Vagina (tissue), 2 donors: Measurements from ENCODE around the gene CGNL1. TPM values are rescaled to one million over a fixed set of nuclear protein-coding genes. Genes with fewer than 3 reads are reported as not detected.
A peak's percentile ranks its signal among the peaks of the same experiment; 100 is the strongest.

ENCODE experiments used
- DNase-seq, 2 donors: peaks; one replicate each; pipeline ENCODE4 v3.0.0-alpha.2; 2017; ENCODE audit errors: extremely low spot score in 2 of 2
- H3K27ac ChIP-seq: fragments of 200-600 bp; sonication (generic); one replicate; pipeline ENCODE4 v1.5.1; 2019
- H3K27me3 ChIP-seq: fragments of 200-600 bp; sonication (generic); one replicate; pipeline ENCODE4 v1.5.1; 2019
- H3K36me3 ChIP-seq, 2 donors: fragments of 200-600 bp; sonication (generic); one replicate each; pipeline ENCODE4 v1.5.1; 2017 to 2019
- H3K4me1 ChIP-seq: fragments of 200-600 bp; sonication (generic); one replicate; pipeline ENCODE4 v1.5.1; 2019
- H3K4me3 ChIP-seq, 2 donors: fragments of 200-600 bp; sonication (generic); 1 replicate in 1 of 2; 2 replicates in 1 of 2; pipeline ENCODE4 v1.5.1; 2016 to 2019
- H3K9me3 ChIP-seq: fragments of 200-600 bp; sonication (generic); one replicate; pipeline ENCODE4 v1.5.1; 2019
- CTCF ChIP-seq, 3 experiments: fragments of 450-650 bp in 2 of 3; fragments of 200-600 bp in 1 of 3; sonication (generic) in 1 of 3; IDR thresholded peaks; one replicate each; pipeline ENCODE4 v1.5.1; 2017 to 2019; ENCODE audit warnings: antibody characterized with exemption in 3 of 3, mild to moderate bottlenecking in 2 of 3, moderate library complexity in 2 of 3
- POLR2A ChIP-seq, 2 donors: fragments of 450-650 bp; IDR thresholded peaks; one replicate each; pipeline ENCODE4 v1.6.1; 2017; ENCODE audit warnings: antibody characterized with exemption in 2 of 2, mild to moderate bottlenecking in 2 of 2, moderate library complexity in 2 of 2
- POLR2AphosphoS5 ChIP-seq, 2 donors: sonication (generic); formaldehyde crosslinking; IDR thresholded peaks; one replicate each; pipeline ENCODE4 v1.9.0; 2017; ENCODE audit warnings: antibody characterized with exemption in 2 of 2, mild to moderate bottlenecking in 2 of 2, low read depth in 1 of 2; ENCODE audit not compliant: insufficient read depth in 1 of 2
- intact Hi-C: fragments of 100-400 bp; cut with DNase I; formaldehyde crosslinking; loops from one replicate; pipeline ENCODE4 v1.15.1; 2023
- total RNA-seq: library from RNA; depleted of rRNA; stranded (reverse); fragments of >200 nt; gene quantifications from one replicate; pipeline ENCODE4 v1.2.3, GENCODE V29; 2016

Gene CGNL1
- total RNA-seq, 1 donor from 2014 or later = 38.3 TPM

DNA sequence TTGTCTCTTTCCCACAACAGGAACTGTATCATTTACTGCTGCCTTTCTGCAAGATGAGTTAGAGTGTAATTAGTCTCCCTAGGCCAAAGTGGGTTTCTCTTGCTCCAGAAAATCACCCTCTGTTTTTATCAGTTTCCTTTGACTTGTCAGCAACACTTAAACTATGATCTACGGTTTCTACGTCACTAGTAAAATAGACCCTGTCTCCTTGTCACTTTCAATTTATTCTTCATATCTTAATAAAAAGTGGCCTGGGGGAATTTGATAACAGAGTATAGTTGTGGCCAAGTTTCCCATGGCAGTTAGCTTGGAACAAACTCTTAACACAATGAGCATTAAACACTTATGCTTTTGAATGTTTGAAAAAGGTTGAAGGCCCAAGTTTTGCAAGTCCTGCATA is 79.6 kb downstream of the CGNL1 start:
- no peaks in the 10 kb centered on the region for H3K4me1 ChIP-seq
- intact Hi-C loops = no loop called here
- no peaks in the 10 kb centered on the region for H3K27me3 ChIP-seq
- no peak overlapping the region for H3K27ac ChIP-seq
- no peak for TF ChIP-seq POLR2A (IDR thresholded peaks at IDR 0.05)
- no peak for TF ChIP-seq CTCF (IDR thresholded peaks at IDR 0.05)
- no peak for TF ChIP-seq POLR2AphosphoS5 (IDR thresholded peaks at IDR 0.05; ENCODE audit: insufficient read depth in 1 of 2, low read depth in 1 of 2)
- H3K9me3 ChIP-seq = no peaks in the 10 kb centered on the region
- no peak overlapping the region for H3K4me3 ChIP-seq
- no peaks in the 10 kb centered on the region for H3K36me3 ChIP-seq
- no peak for DNase-seq

GRCh38 chr15:57456559-57456958 is 80.3 kb downstream of the CGNL1 start:
- no peaks in the 10 kb centered on the region for H3K4me1 ChIP-seq
- H3K4me3 ChIP-seq = no peak overlapping the region
- no peak for DNase-seq
- intact Hi-C loops = no loop called here
- H3K27ac ChIP-seq = no peak overlapping the region
- no peaks in the 10 kb centered on the region for H3K36me3 ChIP-seq
- H3K27me3 ChIP-seq = no peaks in the 10 kb centered on the region
- no peaks in the 10 kb centered on the region for H3K9me3 ChIP-seq
- no peak for TF ChIP-seq POLR2A (IDR thresholded peaks at IDR 0.05)
- TF ChIP-seq POLR2AphosphoS5 (IDR thresholded peaks at IDR 0.05; ENCODE audit: insufficient read depth in 1 of 2, low read depth in 1 of 2) = no peak
- TF ChIP-seq CTCF (IDR thresholded peaks at IDR 0.05) = no peak

GRCh38 chr15:57457726-57458125 is 81.4 kb downstream of the CGNL1 start:
- no peak for DNase-seq
- Histone ChIP-seq H3K4me1 (peaks cover 8% of the 10 kb centered on the region), H3K4me3 (no peak overlapping the region), H3K9me3 (no peaks in the 10 kb centered on the region), H3K27ac (peak overlapping the region; percentile 24), H3K36me3 (no peaks in the 10 kb centered on the region), H3K27me3 (no peaks in the 10 kb centered on the region)
- TF ChIP-seq POLR2A (IDR thresholded peaks at IDR 0.05) (no peak), POLR2AphosphoS5 (IDR thresholded peaks at IDR 0.05; ENCODE audit: insufficient read depth in 1 of 2, low read depth in 1 of 2) (no peak), CTCF (IDR thresholded peaks at IDR 0.05) (no peak)
- intact Hi-C loops = no loop called here

GRCh38 chr15:57458356-57458781 is 82.1 kb downstream of the CGNL1 start:
- intact Hi-C loops = no loop called here
- Histone ChIP-seq H3K36me3 (no peaks in the 10 kb centered on the region), H3K4me1 (peaks cover 11% of the 10 kb centered on the region), H3K27me3 (no peaks in the 10 kb centered on the region), H3K27ac (no peak overlapping the region), H3K9me3 (no peaks in the 10 kb centered on the region), H3K4me3 (no peak overlapping the region)
- no peak for TF ChIP-seq POLR2A (IDR thresholded peaks at IDR 0.05)
- DNase-seq = no peak

GRCh38 chr15:57460208-57460816 is 84.0 kb downstream of the CGNL1 start:
- H3K4me3 ChIP-seq = no peak overlapping the region
- no peaks in the 10 kb centered on the region for H3K9me3 ChIP-seq
- H3K4me1 ChIP-seq = peaks cover 11% of the 10 kb centered on the region
- DNase-seq = no peak
- no peak overlapping the region for H3K27ac ChIP-seq
- intact Hi-C loops = no loop called here
- H3K36me3 ChIP-seq = no peaks in the 10 kb centered on the region
- no peaks in the 10 kb centered on the region for H3K27me3 ChIP-seq
- no peak for TF ChIP-seq CTCF (IDR thresholded peaks at IDR 0.05)
- TF ChIP-seq POLR2AphosphoS5 (IDR thresholded peaks at IDR 0.05; ENCODE audit: insufficient read depth in 1 of 2, low read depth in 1 of 2) = no peak
- TF ChIP-seq POLR2A (IDR thresholded peaks at IDR 0.05) = no peak
